HG02970 (cell line): ENCODE measurements around the gene LRRC8B.
"Not testable (repeated sequence)": the region's sequence is repeated elsewhere in the genome, so short reads cannot be mapped to it uniquely, and the experiment has no call there.

Experiments used
- ATAC-seq: cut with Tn5 transposase; IDR thresholded peaks from one replicate; pipeline ENCODE4 v1.9.1; 2021; ENCODE audit warnings: mild to moderate bottlenecking, moderate library complexity, moderate number of reproducible peaks; ENCODE audit not compliant: unreplicated experiment, low FRiP score

LRRC8B gene

DNA sequence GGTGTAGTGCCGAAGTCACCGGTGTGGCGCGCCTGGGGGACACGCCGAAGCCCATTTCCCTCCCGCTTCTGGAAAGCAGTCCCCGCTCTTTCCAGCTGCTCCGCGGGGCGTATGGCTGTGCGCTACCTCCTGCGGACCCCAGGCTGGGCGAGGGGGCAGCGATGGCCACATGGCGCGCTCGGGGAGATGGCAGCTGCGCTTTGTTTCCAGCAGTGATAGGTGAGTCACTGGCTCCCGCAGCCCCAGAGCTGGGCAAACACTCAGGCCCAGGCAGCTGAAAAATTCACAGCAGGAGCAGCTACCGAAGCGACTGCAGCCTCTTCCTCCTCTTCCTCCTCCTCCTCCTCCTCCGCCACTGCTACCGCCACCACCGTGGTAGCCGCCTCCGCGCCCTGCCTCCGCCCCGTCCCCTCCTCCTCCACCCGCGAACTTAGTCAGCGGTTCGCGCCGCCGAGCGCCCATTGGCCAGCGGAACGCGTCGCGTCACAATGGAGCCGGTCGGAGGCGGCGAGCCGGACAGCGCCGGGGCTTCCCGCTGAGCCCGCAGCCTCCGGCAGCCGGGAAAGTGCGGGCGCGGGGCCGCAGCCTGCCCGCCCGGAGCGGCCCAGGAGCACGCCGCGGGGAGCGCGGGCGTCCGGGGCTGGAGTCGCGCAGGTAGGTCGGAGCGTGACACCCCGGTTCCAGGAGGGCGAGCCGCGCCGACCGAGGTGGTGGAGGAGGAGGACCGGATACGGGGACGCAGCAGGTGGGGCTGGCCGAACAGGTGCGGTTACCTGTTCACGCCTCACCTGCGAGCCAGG, at the start of gene LRRC8B:
LRRC8B (plus strand) TSS at position 461 of the 800 bp plus-strand sequence. CDS start 57,822 bp downstream, outside the sequence.
- ATAC-seq, result peak; percentile 82

DNA sequence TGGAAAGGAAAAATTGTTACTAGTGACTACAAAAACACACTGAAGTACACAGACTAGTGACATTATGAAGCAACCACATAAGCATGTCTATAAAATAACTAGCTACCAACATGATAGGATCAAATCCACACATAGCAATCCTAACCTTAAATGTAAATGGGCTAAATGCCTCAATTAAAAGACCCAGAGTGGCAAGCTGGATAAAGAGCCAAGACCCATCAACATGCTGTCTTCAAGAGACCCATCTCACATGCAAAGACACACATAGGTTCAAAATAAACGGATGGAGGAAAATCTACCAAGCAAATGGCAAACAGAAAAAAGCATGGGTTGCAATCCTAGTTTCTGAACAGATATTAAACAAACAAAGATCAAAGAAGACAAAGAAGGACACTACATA, 49.4 kb upstream of the LRRC8B start:
- no peak for ATAC-seq

DNA sequence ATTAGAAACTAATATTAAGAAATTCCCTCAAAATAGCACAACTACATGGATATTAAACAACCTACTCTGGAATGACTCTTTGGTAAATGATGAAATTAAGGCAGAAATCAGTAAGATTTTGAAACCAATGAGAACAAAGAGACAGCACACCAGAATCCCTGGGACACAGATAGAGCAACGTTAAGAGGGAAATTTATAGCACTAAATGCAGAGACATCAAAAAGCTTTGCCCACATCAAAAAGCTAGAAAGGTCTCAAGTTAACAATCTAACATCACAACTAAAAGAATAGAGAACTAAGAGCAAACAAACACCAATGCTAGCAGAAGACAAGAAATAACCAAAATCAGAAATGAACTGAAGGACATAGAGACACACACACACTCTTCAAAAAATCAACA, 48.6 kb upstream of the LRRC8B start:
- ATAC-seq, result no peak

DNA sequence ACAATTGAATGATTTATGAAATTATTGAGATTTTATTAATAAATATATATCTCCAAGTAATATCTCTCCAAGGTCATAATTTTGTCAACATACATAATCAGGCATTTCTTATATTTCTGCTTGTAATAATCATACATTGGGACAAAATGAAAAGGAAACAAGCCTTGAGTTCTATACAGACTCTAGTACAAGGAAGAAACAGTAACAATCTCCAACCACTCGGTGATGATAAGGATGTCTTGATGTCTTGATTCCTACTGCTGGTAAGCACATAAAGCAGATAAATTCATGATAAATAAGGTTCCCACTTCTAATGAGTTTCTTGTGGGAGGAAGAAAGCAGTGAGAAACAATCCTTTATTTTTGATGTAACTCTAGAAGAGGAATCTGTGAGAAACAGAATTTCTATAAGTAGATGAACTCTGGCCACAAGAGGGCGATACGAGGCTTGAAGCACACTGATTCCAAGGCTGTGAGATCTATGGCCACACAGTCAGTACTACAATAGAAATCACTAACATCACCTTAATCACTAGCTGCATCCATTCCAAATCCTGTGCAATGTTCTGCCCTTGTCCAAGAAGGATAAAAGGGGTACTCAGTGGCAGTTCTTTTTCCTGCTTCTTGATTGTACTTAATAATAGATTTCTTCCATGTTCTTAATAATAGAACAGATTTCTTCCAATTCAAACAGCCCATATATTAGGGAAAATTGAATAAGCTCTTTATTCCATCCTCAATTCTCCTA, 41.4 kb upstream of the LRRC8B start:
- no peak for ATAC-seq

DNA sequence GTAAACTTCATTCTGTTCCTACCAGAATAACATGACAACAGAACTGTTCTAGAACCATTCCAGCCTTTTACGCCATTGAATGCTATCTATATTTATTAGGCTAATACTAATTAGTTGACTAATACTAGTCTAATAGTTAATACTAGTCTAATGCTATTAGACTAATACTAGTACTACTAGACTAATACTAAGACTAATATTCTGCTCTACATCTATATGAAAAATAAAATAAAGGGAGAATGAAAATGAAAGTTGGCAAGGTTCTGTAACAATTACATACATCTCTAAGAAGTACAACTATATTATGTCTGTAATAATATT, 40.9 kb upstream of the LRRC8B start:
- ATAC-seq, result no peak

DNA sequence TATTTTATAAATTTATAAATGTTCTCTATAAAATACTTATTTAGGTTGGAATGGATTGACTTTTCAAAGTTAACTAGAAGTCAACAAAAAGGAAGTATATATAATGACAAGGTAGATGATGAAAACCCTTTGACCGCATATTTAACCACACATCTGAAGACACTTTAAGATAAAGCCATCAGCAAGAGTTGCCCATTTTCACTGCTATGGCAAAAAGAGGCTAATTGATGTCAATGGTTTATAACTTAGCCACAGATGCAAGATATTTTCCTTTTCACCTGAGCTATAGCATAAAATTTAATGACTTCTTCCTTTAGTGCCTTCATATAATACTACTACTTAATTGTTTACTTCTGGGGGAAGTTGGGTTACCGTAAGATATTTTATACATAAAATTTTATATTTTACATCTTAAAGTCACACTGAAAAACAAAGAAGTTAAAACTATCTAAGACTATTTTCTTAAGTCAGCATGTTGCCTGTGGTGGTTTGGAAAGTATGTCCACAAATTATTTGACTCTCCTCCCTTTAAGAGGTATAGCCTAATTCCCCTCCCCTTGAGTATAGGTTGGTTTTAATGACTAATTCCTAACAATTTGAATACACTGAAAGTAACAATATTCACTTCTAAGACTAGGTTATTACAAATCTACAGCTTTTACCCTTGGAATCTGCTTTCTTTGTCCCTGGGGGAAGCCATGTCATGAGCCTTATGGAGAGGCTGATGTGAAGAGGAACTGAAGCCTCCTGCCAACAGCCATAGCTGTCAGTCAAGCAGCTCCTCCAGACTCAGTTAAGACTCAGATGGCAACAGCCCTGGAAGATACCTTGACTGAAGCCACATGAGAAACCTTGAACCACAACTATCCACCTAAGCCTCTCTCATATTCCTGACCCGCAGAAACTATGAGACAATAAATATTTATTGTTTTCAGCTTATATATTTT, 40.3 kb upstream of the LRRC8B start:
- no peak for ATAC-seq

DNA sequence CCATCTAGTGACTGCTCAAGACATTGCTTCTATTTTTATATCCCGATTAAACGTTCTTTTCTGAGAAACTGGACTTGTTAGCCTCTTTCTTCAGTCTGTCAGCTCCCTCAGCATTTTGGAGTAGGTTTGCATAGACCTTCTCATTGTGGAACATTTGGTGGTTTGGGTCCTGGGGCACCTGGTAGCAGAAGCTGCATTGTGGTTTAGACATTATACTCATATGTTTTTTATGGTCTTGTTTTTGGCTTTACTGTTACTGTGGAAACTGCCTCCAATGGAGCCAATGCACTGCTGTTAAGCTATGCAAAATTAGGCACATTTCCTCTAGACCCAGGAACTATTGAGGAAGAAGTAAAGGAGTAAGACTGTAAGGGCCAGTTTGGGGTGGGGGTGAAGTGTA, 36.7 kb upstream of the LRRC8B start:
- no peak for ATAC-seq

DNA sequence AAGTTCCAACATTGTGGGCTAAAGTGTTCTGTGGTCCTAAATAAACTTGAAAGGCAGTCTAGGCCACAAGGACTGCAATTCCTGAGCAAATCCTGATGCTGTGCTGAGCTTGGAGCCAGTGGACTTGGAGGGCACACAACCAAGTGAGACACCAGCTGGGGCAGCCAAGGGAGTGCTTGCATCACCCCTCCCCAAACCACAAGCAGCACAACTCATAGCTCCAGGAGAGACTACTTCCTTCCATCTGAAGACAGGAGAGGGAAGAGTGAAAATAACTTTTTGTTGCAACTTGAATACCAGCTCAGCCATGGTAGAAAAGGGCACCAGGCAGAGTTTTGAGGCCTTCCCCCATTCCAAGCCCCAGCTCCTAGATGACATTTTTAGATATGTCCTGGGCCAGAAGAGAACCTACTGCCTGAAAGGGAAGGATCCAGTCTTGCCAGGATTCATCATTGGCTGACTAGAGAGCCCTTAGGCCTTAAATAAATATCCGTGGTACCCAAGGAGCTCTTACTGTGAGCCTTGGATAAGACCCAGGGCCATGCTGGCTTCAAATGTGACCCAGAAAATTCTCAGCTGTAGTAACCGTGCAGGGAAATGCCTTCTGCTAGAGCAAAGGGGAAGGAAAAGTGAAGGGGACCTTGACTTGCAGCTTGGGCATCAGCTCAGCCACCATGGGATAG, 35.4 kb upstream of the LRRC8B start:
- ATAC-seq, result no peak

DNA sequence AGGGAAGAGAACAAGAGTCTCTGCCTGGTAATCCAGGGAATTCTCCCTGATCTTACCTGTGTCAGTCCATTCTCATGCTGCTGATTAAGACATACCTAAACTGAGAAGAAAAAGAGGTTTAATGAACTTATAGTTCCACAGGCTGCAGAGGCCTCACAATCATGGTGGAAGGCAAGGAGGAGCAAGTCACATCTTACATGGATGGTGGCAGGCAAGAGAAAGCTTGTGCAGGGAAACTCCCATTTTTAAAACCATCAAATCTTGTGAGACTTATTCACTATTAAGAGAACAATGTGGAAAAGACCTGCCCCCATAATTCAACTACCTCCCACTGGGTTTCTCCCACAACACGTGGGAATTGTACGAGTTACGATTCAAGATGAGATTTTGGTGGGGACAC, 34.2 kb upstream of the LRRC8B start:
- ATAC-seq, result no peak

DNA sequence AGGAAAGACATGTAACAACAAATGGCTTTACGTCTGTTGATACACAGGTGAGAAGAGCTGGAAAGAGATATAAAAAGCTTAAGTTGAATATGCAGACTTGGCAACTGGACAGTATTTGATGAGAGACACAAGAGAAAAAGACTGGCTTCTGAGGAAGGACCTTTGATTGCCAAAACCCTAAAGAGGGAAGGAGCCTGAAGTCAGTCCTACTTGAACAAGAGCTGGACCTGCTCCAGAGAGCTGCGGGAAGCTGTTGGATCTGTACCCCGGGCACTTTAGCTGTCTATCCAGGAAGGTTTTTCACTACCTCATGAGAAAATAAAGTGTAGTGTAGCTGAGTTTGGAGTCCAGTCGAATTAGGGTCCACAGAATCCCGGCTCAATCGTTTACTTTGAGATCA, 25.3 kb upstream of the LRRC8B start:
- no peak for ATAC-seq

DNA sequence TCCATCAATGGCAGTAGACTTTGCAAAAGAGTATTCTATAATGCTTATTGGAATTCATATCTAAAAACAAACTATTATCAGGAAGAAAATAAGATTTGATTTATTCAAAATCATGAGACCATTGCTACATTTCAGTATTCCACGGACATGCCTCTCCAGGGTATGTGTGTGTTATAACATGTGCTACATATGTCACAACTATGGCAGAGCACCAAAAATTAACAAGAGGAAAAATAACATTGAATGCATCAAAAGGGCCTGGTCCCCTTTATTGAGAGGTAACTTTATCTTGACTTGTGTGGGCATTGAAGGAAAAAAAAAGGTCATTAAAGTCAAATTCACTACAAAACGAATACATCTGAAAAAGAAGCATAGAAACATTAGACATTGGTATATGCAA, 22.6 kb upstream of the LRRC8B start:
- no peak for ATAC-seq

DNA sequence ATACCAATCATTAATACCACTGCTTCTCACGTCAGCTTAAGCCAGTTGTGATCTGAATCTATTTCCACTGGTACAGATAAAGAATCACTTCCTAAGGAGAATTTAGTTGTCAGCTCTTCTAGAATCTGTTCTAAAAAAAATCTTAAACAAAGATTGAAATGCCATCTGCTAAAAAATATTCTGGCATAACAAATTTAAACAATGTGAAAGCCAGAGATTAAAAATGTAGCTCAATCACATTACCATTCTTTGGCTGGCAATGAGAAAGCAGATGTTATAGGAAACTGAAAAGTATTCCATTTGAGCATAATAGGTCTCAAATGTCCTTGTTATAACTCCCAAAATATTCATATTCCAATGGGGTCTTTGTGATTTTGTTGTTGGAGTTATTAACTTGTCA, 21.7 kb upstream of the LRRC8B start:
- ATAC-seq, result no peak

DNA sequence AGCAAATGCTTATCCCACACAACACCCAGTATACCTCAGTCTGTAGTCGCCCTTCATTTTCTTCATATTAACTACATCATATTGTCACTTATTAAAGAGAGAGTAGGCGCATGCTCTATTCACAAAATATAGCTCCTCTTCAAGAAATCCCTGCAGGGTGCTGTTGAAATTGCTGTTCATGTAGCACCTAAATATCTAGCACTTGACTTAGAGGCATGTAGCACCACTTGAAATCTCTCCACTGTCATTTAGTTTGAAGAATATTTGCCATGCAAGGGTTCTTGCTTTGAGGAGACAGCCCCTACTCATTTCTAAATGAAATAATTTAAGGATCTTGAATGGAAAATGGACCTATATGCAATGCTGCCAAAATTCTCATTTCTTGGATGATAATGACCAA, 20.9 kb upstream of the LRRC8B start:
- no peak for ATAC-seq

DNA sequence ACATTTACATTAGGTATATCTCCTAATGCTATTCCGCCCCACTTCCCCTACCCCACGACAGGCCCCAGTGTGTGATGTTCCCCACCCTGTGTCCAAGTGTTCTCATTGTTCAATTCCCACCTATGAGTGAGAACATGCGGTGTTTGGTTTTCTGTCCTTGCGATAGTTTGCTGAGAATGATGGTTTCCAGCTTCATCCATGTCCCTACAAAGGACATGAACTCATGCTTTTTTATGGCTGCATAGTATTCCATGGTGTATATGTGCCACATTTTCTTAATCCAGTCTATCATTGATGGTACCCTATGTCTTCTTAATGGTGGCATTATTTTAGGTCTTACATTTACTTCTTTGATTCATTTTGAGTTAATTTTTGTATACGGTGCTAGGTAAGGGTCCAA, 14.6 kb upstream of the LRRC8B start:
- ATAC-seq, result not testable (repeated sequence)

DNA sequence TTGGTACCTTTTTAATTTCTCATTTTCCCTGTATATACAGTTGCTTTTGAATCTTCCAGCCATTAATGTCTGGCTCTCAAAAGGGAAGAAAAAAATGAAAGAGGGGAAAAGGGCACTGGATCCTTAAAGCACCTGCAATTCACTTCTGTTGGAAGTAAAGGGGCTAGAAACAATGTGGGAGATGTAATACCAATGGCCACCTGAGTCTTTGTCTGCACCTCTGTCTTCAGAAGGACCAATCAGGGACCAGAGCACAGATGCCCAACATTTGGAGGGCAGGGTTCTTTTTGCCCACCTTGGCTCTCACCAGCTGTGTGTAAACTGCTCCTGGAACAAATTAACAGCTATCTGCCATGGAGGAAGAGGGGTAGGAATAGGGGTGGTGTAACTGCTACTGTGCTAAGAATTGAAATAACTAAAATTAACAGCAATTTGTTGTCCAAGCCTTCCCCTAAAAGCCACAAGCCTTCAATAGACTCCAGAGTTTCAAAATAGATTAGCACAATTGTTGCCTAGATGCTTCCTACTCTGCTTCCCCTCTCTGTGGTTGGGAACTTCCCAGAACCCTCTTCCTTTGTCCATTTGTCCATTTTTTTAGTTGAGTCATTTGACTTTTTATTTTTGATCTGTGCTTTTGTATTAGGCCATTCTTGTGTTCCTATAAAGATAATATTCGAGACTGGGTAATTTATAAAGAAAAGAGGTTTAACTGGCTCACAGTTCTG, 11.5 kb upstream of the LRRC8B start:
- no peak for ATAC-seq

DNA sequence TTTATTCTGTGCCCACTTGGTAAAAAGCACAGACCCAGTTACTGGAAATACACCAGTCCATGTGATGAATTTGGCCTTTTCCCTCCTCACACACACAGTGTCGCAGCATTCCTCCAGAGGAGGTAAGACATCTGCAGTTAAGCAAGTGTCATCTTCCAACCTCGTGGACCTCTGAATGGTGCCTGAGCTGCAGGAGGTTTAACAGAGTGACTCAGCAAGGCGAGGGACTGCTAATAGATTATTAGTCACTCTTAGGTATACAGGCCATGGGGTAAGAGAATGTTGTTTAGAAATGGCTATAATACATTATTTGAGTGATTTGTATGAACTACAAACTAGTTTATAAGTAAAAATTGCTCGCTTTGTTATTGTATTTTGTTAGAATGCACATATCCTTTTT, 8.6 kb upstream of the LRRC8B start:
- no peak for ATAC-seq

DNA sequence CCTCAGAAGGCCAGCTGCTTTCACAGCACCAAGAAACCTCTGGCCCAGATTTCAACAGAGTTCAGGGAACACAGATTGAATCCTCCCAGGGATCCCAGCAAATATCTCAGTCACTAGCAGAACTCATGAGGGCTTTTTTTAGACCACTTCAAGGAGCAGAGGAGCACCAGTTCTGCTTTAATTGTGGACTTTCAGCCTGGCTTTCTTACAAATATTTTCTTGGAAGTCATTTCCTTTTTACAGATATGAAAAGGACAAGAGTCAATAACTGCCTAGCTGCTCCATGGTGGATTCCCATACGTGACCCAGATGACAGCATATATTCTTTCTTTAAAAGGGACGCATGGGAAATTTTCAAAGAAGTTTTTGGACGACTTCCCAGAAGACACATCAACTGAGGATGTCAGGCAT, 6.4 kb upstream of the LRRC8B start:
- ATAC-seq, result no peak

DNA sequence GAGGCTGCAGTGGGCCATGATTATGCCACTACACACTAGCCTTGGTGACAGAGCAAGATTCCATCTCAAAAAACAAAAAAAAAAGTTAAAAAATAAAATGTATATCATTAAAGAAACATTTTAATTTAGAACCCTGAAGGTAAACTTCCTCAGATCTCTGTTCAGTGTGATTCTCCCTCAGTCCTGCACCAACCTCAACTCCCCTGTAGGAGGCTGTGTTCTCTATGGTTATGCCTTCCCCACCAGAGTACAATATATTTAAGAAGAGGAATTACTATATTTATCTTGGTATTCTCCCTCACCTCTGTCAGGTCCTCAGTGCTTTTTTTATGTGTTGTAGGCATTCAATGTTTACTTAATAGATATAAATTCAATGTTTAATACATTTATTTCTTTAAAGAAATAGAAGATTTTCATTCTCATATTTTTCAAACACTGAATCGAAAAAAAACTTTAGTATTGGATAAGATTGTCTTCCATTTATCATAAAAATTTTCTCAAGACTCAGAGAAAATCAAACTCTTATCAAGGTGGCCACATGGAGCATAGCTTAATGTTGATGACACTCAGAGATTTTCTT, 4.8 kb upstream of the LRRC8B start:
- ATAC-seq, result no peak

DNA sequence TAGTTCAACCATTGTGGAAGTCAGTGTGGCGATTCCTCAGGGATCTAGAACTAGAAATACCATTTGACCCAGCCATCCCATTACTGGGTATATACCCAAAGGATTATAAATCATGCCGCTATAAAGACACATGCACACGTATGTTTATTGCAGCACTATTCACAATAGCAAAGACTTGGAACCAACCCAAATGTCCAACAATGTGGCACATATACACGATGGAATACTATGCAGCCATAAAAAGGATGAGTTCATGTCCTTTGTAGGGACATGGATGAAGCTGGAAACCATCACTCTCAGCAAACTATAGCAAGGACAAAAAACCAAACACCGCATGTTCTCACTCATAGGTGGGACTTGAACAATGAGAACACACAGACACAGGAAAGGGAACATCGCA, 2.7 kb upstream of the LRRC8B start:
- ATAC-seq, result not testable (repeated sequence)
